WERI-Rb-1 (cell line): ENCODE data around the gene SYCN.

ENCODE experiments used
- DNase-seq: peaks from one replicate; pipeline ENCODE4 v3.0.0-alpha.2; 2020
- H3K27ac ChIP-seq: fragments of 250-450 bp; sonication (Bioruptor Pico); 2 replicates; pipeline ENCODE4 v1.5.1; 2020; ENCODE audit warnings: mild to moderate bottlenecking, moderate library complexity
- H3K27me3 ChIP-seq: fragments of 250-450 bp; sonication (Bioruptor Pico); 2 replicates; pipeline ENCODE4 v1.5.1; 2021; ENCODE audit warnings: mild to moderate bottlenecking, low read depth, moderate library complexity; ENCODE audit not compliant: insufficient read depth, severe bottlenecking
- H3K36me3 ChIP-seq: fragments of 250-450 bp; sonication (Bioruptor Pico); 2 replicates; pipeline ENCODE4 v1.5.1; 2020; ENCODE audit warnings: mild to moderate bottlenecking, moderate library complexity
- H3K4me3 ChIP-seq: 2 replicates; pipeline ENCODE4 v1.5.1; 2011; ENCODE audit warnings: low read depth, mild to moderate bottlenecking, control low read depth, low read length
- H3K9me3 ChIP-seq: fragments of 250-450 bp; sonication (Bioruptor Pico); 2 replicates; pipeline ENCODE4 v1.5.1; 2021; ENCODE audit warnings: mild to moderate bottlenecking, moderate library complexity; ENCODE audit not compliant: severe bottlenecking
- CTCF ChIP-seq: IDR thresholded peaks from 2 replicates; pipeline ENCODE4 v1.5.1; 2011; ENCODE audit warnings: low read depth, mild to moderate bottlenecking, control low read depth, inconsistent platforms, low read length

The SYCN gene

DNA sequence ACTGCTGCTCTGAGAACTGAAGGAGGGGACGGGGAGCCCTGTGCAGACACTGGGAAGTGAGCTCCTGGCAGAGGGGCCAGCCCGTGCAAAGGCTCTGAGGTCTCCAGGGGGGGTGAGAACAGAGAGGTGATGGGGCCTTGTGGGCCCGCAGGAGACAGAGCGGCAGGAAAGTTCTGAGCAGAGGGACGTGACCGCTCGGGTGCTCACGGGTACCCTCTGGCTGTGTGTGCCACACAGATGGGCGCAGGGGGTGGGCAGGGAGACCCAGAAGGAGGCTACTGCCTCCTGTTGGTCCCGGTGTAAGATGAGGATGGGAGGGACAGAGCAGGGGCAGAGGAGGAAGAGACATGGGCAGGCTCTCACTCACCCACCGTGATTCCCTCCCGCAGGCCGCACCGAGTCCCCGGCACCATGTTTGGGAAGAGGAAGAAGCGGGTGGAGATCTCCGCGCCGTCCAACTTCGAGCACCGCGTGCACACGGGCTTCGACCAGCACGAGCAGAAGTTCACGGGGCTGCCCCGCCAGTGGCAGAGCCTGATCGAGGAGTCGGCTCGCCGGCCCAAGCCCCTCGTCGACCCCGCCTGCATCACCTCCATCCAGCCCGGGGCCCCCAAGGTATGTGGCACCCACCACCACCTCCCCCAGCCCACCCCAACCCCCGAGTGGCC lies 34.8 kb downstream of the SYCN start:
- Histone ChIP-seq H3K27me3 (no peaks in the 10 kb centered on the region), H3K36me3 (peaks cover 33% of the 10 kb centered on the region), H3K4me3 (no peak overlapping the region), H3K9me3 (no peaks in the 10 kb centered on the region), H3K27ac (no peak overlapping the region)
- no peak for TF ChIP-seq CTCF
- DNase-seq = no peak

DNA sequence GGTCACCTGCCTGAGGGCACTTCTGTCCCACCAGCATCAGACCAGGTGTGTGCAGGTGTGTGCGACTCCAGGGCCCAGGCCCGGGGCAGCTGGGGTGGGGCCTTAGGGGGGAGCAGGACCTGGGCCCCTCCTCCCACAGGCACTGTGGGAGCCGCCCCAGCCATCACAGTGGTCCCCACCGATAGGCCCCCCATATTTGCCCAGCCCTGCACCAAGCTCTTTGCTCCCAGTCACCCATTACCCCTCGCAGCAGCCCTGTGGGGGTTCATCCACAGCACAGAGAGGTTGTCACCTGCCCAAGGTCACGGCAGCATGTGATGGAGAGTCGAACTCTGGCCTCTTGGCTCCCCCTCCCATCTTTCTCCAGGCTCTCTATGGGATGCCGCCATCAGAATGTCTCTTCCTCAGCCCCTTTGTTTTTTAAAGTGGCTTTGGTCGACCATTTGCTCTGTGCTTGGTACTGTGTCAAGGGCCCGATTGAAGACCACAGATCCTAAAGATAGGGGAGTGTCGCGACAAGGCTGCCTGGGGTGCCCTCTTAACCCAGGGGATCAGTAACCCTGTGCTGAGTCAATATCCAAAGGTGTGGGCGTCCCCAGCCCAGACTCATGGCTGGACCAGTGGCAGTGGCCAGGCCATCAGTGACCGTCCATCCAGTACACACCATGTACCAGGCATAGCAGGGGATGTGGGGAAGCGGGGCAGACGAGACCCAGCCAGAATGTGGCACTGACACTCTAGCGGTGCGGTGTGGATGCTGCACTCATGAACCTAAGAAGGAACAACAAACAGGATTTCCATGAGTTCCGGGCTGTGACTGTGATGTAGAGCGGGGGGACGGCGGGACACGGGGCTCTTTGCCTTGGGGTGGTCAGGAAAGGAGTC lies 35.6 kb downstream of the SYCN start:
- H3K27me3 ChIP-seq = no peaks in the 10 kb centered on the region
- H3K9me3 ChIP-seq = no peaks in the 10 kb centered on the region
- TF ChIP-seq CTCF = no peak
- no peak overlapping the region for H3K4me3 ChIP-seq
- no peak for DNase-seq
- peaks cover 30% of the 10 kb centered on the region for H3K36me3 ChIP-seq
- no peak overlapping the region for H3K27ac ChIP-seq

GRCh38 chr19:39167461-39168257 lies 36.4 kb downstream of the SYCN start:
- Histone ChIP-seq H3K4me3 (no peak overlapping the region), H3K27ac (no peak overlapping the region), H3K9me3 (no peaks in the 10 kb centered on the region), H3K27me3 (no peaks in the 10 kb centered on the region), H3K36me3 (peaks cover 25% of the 10 kb centered on the region)
- DNase-seq = no peak
- TF ChIP-seq CTCF = no peak

GRCh38 chr19:39166571-39167391 lies 37.3 kb downstream of the SYCN start:
- DNase-seq = peak; percentile 33
- H3K4me3 ChIP-seq = no peak overlapping the region
- H3K27ac ChIP-seq = no peak overlapping the region
- no peaks in the 10 kb centered on the region for H3K9me3 ChIP-seq
- H3K27me3 ChIP-seq = no peaks in the 10 kb centered on the region
- H3K36me3 ChIP-seq = peaks cover 20% of the 10 kb centered on the region
- no peak for TF ChIP-seq CTCF

DNA sequence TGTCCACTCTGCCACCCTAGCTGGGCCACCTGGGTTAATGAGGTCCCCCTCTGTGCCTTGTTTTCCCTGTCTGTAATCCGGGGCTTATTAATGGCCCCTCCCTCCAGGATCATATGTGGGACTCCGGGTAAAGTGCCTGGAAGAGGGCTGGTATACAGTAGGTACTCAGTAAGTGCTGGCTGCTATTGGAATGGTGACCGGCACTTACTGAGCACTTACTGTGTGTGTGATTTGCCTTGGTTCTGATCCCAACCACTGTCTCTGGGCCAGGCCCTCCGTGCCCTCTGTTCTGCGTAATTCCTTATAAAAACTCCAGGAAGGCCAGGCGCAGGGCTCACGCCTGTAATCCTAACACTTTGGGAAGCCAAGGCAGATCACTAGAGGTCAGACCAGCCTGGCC lies 38.2 kb downstream of the SYCN start:
- no peak for DNase-seq
- H3K9me3 ChIP-seq = no peaks in the 10 kb centered on the region
- no peaks in the 10 kb centered on the region for H3K27me3 ChIP-seq
- no peak overlapping the region for H3K27ac ChIP-seq
- no peak overlapping the region for H3K4me3 ChIP-seq
- no peak for TF ChIP-seq CTCF
- H3K36me3 ChIP-seq = peaks cover 14% of the 10 kb centered on the region
